BE2C (cell line): ENCODE results near the gene KAZN.

Experiments
- DNase-seq: peaks from one replicate; pipeline ENCODE4 v3.0.0-alpha.2; 2020
- H3K27me3 ChIP-seq: fragments of 250-450 bp; sonication (Bioruptor Pico); 2 replicates; pipeline ENCODE4 v1.5.1; 2020; ENCODE audit warnings: mild to moderate bottlenecking
- H3K36me3 ChIP-seq: fragments of 250-450 bp; sonication (Bioruptor Pico); 2 replicates; pipeline ENCODE4 v1.5.1; 2020; ENCODE audit warnings: mild to moderate bottlenecking
- H3K4me1 ChIP-seq: fragments of 250-450 bp; sonication (Bioruptor Pico); 2 replicates; pipeline ENCODE4 v1.5.1; 2020
- H3K4me3 ChIP-seq: 2 replicates; pipeline ENCODE4 v1.5.1; 2011; ENCODE audit warnings: low read depth, low read length
- H3K9me3 ChIP-seq: fragments of 250-450 bp; sonication (Bioruptor Pico); 2 replicates; pipeline ENCODE4 v1.5.1; 2020
- CTCF ChIP-seq: IDR thresholded peaks from 2 replicates; pipeline ENCODE4 v1.5.1; 2012; ENCODE audit warnings: mild to moderate bottlenecking, low read depth, low read length

Gene KAZN

GRCh38 chr1:15159166-15159555 is 560.7 kb downstream of the KAZN start:
- no peak for DNase-seq
- Histone ChIP-seq H3K4me3 (no peak overlapping the region), H3K9me3 (no peaks in the 10 kb centered on the region), H3K4me1 (peaks cover 11% of the 10 kb centered on the region), H3K36me3 (peaks cover 5% of the 10 kb centered on the region; the same call in 1 of the 2 replicates), H3K27me3 (no peaks in the 10 kb centered on the region)
- no peak for TF ChIP-seq CTCF

- DNase-seq, result no peak
- peaks cover 6% of the 10 kb centered on the region for H3K4me1 ChIP-seq
- no peaks in the 10 kb centered on the region for H3K9me3 ChIP-seq
- H3K27me3 ChIP-seq, result no peaks in the 10 kb centered on the region
- H3K36me3 ChIP-seq, result peaks cover 3% of the 10 kb centered on the region; the same call in 1 of the 2 replicates
- H3K4me3 ChIP-seq, result no peak overlapping the region
- TF ChIP-seq CTCF, result no peak
Observed at GRCh38 chr1:15160626-15161025, 562.1 kb downstream of the KAZN start.

DNA sequence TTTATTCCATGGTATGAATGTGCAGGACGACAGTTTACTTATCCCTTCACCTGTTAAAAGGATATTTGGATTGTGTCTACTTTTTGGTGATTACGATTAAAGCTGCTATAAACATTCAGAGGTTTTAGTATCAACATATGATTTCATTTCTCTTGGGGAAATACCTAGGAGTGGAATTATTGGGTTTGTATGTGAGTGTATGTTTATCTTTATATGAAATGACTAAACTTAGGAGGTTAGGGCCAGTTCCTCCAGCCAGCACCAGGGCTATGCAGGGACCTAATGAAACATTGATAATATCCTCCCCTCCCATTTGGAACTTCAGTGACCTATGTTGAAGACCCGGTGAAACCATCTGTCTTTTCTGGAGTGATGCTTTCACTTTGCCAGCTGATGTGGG is 568.9 kb downstream of the KAZN start:
- no peak for TF ChIP-seq CTCF
- Histone ChIP-seq H3K9me3 (no peaks in the 10 kb centered on the region), H3K36me3 (no peaks in the 10 kb centered on the region), H3K4me1 (no peaks in the 10 kb centered on the region; the same call in 1 of the 2 replicates), H3K27me3 (no peaks in the 10 kb centered on the region), H3K4me3 (no peak overlapping the region)
- DNase-seq, result no peak
